HG03025 (cell line): ENCODE measurements around the gene MRTFB.

ENCODE experiments used
- ATAC-seq: cut with Tn5 transposase; IDR thresholded peaks from one replicate; pipeline ENCODE4 v1.9.1; 2021; ENCODE audit warnings: mild to moderate bottlenecking, moderate library complexity; ENCODE audit not compliant: unreplicated experiment, low FRiP score

Gene MRTFB

DNA sequence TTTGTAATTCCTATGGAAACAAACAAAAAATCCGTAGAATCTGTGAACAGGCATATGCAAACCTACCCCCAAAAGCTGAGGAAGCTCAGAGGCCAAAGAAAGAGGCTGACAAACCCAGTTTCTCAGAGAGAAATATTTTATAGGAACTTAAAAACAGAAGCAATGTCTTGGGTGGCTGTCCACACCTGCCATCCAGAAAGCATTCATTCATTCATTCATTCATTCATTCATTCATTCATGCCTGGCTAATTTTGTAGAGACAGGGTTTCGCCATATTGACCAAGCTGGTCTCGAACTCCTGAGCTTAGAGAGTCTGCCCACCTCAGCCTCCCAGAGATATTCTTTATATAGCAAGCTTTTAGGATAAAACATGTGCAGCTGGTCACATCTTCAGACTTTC lies 154.3 kb downstream of the MRTFB start:
- no peak for ATAC-seq

DNA sequence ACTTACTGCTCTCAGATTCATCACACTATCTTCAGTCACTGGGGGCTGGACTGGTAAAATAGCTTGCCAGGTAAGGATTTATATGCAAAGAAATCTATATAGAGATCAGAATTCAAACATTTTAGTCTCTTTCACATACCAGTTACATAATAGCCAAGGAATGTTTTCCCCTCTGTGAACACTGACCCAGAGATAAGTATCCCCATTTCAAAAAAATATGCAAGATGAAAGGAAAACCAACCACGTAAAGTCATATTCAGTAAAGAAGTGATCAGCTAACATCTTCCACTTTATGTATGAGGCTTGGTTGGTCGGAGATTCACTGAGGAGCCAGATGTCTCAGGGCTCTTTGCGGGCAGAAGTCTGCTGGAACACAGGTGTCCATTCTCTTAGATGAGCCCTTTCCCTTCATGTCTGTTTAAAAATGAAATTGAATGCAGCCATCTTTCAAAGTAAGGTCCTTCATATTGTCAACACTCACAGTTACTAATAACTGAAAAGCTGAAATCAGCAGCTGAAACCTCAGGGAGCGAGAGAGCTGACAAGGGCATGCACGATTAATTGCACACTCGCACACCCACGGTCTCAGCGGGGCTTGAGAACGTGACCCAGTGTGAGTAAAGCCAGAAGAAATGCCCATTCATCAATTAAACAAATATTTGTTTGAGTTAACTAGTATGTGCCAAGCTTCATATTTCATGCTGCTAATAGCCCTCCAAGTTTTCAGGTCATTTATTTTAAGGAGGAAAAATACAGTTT lies 161.2 kb downstream of the MRTFB start:
- ATAC-seq: no peak

DNA sequence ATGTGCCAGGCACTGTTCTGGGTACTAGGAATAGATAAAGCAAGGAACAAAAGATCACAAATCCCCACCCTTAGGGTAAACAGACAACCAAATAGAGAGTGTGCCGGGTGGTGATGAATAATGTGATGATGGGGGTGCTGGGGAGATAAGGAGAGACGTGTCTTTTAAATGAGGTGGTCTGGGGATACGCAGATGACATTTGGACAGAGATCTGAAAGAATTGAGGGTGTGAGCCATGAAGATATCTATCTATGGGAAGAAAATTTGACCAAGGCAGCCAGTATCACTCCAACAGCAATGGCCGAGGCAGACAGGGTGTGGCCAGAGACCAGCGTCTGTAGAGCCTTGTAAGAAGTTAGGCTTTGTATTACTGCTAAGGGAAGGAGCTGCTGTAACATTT lies 165.3 kb downstream of the MRTFB start:
- no peak for ATAC-seq

DNA sequence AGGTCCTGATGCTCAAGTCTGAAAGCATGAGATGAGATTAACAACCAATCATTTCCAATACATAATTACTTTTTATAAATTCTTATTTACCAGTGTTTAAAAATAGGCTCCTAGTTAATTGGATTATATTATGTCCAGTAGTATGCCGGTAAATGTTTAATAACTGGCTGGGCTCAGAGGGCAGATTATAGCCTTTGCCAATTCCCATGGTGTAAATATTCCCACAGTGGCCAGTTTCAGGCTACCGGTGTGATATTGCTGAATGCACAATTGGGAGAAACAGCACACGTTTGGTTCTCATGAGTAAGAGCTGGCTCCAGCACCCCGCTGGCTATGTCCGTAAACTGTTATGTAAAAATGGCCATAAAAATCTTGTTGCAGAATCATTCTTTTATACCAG lies 167.6 kb downstream of the MRTFB start:
- no peak for ATAC-seq

DNA sequence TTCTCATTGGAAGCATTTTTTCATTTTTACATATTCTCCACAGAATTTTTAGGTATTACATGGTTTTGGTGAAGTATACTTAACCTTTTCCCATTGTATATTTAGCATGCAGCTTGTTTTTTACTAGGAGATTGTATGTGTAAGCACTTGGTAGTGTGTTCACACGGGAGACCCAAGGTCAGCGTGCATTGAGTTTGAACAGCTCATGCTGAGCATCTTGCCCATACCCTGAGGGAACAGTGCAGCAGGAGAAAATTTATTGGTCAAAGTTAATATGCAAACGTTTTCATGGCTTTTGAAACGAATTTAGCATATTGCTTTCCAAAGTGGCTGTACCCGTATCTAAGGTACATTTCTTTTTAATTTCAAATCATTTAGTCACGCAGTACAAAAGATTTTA lies 168.7 kb downstream of the MRTFB start:
- ATAC-seq: no peak

DNA sequence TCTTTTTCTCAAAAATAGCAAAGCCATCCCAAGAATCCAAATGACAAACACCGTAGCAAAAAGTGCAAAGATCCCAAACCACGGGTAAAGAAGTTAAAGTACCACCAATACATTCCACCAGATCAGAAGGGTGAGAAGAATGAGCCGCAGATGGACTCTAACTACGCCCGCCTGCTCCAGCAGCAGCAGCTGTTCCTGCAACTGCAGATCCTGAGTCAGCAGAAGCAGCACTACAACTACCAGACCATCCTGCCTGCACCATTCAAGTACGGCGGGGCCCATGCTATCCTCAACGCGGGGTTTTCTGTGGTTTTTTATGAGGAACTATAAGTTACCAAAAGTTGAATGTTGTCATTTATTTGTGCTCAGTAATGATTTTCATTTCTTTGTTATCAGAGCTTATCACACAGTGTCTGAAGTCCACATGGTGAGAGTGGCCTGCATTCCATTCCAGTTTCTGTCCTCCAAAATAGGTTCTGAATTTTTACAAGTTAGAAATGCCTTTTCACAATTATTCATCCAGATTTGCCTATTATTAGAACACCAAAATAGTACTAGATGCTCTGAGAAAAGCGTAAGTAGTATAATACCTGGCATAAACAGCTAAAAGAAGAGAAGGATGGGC lies 169.2 kb downstream of the MRTFB start:
- ATAC-seq: no peak

DNA sequence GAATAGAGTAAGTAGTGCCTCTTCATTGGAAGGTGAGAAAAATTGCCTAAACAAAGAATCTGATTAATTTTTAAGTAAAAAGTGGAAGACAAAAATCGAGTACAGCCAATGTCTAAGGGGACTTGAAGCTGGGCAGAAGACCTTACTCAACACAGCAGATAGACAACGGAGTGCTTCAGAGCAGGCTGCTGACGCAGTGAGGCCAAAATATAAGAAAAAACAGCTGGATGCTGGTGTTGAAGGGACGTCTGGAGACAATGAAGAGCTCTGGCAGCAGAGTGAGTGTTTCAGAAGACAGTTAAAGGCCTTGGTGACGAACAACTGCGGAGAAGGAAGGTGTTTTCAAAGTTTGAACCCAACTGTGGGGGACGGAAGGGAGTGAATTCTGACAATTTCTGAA lies 169.8 kb downstream of the MRTFB start:
- ATAC-seq: no peak

DNA sequence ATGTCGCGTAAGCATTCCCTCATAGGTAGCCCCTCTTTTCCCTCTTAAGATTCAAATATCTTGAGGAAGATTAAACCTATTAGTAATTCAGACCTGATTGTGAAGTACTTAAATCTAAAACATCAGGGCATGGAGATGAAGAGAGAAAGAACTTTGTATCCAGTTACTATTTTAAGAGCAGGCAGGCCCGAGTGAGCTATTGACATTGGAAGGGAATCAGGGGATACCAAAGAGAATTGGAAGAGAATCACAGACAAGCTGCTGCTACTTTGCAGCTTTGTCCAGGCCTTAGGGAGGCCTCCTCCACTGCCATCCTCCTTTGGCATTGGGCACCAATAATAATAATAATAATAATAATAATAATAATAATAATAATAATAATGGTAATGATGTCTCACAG lies 170.5 kb downstream of the MRTFB start:
- no peak for ATAC-seq

DNA sequence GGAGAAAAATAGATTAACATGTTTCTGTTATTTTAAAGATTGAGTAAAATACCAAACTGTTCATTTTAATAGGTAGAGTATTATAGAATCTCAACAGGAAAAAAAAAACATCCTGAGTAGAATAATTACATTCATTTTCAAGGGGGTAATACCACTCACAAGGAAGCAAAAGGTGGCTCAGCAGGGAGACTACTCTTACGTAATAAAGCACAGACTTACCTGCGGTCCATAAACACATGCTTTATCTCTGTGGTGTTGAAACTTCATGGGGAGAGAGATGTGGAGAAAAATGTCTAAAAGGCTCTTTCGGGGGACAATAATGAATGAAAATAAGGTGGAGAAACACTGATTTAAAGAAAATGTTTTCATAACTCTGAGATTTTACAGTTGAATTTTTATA lies 171.7 kb downstream of the MRTFB start:
- no peak for ATAC-seq

DNA sequence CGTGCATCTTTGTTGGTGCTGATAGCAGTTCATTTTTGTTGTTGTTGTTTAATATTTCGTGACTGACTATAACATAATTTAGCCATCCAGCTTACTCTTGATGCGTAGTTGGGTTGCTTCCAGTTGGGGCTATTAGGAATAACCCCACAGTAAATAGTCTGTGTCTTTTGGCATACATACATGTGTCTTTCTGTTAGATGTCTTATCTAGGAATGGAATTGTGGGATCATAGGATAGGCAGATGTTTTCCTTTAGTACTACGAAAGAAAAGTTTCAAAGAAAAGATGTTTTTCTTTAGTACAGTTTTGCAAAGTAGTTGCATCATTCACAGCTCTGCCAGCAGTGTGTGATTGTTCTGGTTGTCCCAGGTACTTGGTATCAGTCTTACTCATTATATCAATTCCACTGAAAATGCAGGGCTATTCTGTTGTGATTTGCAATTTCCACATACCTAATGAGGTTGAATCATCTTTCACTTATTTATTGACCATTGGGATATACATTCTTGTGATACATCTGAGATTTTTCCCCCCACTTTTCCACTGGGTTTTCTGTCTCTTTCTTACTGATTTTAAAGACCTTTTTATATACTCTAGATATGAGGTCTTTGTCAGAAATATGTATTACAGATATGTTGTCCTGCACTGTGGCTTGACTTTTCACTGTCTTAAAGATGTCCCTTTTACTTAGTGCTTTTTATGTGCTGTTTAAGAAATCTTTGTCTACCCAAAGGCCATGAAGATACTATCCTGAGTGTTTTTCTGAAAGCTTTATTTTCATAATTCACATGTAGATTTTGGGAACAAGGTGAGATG lies 173.3 kb downstream of the MRTFB start:
- ATAC-seq: no peak

DNA sequence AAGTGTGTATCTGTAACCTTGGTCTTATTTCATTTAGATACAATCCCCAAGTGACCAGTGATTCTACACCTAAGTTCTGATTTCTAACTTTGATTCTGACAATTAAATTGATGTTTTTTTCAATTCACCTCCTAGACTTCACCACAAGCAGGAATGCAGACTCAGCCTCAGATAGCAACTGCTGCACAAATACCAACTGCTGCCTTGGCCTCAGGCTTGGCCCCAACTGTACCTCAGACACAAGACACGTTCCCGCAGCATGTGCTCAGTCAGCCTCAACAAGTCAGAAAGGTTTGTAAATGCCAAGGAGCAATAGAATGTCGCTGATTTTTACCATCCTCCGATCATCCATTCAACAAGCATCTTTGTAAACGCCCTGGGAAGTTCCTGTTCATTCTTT lies 177.7 kb downstream of the MRTFB start:
- ATAC-seq: no peak

DNA sequence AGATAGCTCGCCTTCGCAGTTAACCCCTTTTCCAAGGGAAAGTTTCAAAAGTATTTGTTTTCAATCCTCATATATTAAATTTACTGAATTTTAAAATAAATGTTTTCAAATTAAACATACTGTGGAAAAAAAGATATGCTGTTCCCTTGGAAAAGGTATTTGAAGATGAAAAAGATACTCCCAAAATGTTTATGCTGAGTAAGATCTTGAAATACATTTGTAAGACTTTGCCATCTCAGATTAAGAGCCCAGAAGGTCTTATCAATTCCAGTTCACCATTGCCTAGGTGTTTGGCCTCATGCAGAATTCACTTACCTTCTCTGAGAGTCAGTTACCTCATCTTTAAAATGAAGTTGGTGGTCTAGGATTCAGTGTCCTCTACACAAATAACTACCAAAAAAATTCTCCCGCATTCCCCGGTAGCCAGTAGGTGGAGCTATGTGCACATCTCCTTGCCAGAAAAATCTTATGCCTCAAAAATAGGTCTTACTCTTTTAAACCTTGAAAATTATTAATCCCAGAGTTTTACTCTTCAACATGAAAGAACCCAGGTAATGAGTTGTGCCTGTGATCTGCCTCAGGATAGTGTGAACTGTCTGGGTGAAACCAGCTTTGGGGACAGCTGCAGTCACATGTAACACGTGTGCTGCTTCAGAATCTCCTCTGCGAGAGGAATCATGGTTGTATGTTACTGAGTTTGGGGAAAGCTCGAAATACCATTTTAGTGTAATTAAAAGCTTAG lies 178.3 kb downstream of the MRTFB start:
- ATAC-seq: no peak

DNA sequence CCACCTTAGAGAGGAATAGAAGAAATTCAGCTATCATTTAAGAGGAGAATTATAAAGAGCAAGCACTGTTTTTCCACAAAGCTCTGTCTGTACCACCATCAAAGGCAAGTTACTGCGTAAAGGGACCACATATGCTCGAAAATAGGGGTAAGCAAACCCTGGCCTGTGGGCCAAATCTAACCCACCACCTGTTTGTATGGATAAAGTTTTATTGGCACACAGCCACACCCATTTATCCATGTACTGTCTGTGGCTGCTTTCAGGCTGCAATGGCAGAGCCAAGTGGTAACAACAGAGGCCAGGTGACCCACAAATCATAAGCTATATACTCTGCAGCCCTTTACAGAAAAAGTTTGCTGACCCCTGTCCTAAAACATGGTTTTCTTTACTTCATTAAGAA lies 180.3 kb downstream of the MRTFB start:
- no peak for ATAC-seq

DNA sequence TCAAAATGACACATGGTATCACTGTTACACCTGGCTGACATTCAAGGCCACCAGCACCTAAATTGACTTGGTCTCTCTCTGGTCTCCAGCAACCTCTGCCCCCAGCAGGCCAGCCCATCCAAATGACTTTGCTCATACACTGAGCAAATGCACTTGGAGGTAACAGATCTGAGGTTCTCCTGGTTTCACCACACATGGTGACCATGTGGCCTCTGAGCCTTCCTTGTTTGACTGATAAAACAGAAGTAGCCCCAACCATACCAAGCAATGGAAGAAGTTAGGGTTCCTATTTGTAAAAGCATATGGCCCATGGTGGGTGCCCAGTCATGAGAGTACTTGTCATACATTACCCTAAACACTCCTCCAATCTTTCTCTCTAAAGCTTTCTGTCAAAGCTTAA lies 181.7 kb downstream of the MRTFB start:
- ATAC-seq: no peak

DNA sequence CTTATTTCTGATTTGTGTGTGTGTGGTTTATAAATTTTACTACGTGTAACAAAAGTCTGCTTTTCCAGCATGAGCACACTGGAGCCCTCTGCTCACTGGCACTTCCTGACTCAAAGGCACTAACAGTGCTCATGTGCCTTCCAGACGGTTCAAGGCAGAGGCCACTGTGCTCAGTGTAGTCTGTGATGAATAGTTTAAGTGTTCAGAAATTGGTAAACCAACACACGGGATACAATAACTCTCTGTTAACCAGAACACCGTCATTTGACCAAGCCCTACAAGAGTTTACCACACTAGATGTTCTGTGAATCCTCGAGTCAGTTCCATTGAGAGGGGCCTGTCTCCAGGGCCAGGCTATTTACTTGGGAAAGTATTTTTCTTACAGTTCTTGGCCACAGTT lies 191.9 kb downstream of the MRTFB start:
- ATAC-seq: no peak

DNA sequence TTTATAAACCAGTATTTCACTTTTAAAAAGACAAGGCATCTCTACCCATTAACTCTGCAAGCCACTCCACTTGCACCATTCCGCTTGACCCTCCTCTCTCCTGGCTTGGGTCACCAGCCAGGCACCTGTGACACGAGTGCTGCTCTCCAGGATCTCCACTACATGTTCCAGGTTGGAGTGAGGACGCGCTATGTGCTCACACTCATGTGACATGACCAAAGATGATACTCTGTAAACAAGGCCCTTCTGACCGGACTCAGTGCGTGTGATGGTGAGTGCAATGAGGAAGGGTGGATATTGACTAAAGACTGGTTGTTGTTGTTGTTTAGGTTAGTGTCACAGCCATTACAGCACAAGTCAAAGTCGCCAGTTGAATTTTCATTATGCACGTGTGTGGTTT lies 192.7 kb downstream of the MRTFB start:
- ATAC-seq: no peak

DNA sequence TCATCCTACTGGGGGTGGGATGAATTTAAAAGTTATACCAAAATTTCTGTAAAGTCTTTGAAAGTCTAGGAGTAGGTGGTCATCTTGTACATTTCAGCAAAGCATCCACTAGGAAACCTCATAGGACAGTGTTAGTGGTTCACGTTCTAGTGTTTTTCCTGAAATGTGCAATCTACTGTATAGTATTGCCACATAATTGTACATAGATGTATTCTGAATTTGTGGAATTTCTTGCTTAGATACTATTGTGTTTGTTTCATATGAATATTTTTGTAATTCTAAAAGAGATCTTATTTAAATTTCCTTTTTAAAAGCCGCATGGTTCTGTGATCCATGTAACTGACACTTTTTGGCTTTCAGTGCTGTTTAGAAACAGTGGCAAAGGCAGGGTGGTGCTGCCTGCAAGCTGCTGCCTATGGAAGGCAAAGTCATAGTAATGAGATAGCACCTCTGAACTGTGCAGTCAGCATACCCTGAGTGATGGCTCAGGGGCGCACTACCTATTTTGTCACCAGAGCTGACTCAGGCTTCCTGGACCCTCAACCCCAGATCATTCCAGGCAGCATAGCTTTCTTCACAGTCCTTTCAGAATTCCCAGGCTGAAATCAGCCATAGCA lies 193.3 kb downstream of the MRTFB start:
- ATAC-seq: no peak

DNA sequence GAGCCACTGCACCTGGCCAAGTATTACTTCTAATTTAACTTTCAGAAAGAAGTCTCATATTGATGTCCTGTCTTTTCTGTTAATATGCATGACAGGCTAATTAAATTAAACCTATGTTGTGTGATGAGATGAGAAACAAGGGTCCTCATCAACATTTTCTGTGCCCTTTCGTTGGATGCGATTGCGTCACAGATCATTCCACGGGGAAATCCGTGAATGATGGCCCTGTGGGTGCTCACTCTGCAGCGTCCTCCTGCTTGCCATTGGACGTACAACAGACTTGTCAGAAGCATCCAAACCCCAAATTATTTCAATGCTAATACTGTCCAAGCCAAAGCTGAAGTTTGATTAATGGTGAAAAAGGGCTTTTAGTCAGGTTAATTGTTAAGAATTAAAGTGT lies 197.0 kb downstream of the MRTFB start:
- ATAC-seq: no peak

DNA sequence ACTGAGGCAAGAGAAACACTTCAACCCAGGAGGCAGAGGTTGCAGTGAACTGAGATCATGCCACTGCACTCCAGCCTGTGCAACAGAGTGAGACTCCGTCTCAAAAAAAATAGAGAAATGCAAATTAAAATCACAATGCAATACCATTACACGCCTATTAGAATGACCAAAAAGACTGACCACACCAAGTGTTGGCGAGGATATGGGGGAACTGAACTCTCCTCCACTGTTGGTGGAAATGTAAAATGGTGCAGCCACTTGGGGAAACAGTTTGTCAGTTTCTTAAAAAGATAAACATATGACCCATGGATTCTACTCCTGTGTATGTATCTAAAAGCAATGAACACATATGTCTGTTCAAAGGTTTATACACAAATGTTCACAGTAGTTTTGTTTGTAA lies 204.8 kb downstream of the MRTFB start:
- ATAC-seq: no peak

DNA sequence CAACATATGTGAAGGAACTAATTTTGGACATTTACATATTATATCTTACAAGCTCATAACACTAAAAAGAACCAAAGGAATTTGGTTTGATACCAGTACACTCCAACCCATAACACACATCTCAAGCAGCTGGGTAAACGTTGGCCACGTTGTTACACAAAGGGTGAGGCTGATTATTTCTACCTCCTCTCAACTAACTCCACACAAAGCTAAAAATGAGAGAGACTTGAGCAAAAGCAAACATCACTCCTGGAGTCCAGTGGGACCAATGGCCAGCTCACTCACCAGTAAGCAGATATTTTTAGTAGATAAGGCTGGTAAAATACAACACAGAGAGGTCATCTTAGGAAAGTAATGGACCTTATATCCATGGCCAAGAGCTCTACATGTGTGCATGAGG lies 207.6 kb downstream of the MRTFB start:
- no peak for ATAC-seq

DNA sequence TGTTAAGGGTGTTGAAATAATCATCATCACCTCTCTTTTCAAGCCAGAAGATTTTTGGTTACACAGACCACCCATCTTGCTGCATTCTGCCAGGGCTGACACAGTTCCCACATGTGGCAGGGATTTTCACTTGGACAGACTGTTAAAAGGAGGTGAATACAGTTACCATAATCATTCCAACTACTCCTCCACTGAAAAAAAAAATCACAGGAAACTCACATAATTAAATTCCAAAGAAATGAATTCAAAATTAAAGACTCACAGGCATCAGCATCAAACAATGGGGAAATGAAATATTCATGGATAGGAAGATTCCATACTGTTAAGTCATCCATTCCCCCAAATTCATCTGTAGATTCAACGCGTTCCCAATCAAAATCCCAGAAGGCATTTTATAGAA lies 209.4 kb downstream of the MRTFB start:
- no peak for ATAC-seq
